ENCODE data around the gene KRTAP10-1.

DNA sequence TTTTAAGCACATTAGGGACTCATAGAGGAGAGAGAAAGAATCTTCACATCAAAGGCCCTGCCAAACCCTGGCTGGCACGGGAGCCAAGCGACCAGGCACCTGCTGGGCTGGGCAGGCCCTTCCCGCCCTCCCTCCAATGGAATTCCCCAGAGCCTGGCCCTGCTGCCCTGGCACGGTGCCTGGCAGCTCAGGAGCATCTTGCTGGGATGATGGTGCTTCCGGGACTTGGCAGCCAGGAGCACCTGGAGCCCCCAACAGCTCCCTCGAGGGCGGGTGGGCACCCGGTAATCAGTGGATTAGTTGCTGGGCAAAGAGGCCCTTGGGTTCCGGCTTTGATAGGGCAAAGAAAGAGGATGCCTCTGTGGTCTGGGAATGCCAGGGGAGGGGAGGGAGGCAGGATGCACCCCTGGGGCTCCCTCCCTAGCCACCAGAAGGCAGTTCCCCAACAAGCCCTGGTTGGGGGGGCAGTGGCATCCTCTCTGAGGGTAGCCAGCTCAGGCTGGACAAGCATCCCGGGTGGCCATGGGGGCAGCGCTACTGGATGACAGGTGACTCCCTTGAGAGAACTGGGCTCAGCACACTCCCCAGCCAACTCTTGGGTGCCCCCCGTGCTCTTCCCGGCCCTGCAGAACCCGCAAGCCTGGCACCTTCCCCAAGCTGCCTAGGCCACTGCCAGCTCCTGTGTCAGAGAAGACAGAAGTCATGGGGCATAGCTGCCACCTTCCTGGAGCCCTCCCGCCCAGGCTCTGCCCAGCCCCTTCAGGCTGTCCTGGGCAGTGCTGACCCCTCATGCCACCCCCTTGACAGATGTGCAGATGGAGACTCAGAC, 26.4 kb downstream of the KRTAP10-1 start:
- TF ChIP-seq, protein P1, sequence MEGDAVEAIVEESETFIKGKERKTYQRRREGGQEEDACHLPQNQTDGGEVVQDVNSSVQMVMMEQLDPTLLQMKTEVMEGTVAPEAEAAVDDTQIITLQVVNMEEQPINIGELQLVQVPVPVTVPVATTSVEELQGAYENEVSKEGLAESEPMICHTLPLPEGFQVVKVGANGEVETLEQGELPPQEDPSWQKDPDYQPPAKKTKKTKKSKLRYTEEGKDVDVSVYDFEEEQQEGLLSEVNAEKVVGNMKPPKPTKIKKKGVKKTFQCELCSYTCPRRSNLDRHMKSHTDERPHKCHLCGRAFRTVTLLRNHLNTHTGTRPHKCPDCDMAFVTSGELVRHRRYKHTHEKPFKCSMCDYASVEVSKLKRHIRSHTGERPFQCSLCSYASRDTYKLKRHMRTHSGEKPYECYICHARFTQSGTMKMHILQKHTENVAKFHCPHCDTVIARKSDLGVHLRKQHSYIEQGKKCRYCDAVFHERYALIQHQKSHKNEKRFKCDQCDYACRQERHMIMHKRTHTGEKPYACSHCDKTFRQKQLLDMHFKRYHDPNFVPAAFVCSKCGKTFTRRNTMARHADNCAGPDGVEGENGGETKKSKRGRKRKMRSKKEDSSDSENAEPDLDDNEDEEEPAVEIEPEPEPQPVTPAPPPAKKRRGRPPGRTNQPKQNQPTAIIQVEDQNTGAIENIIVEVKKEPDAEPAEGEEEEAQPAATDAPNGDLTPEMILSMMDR (IDR thresholded peaks at IDR 0.05): no peak
- TF ChIP-seq POLR2A (IDR thresholded peaks at IDR 0.05; ENCODE audit: low read depth) (no peak), POLR2AphosphoS5 (IDR thresholded peaks at IDR 0.05) (no peak)
